NCI-H82 treated with DMSO at 0.1 percent for 48 hours (cell line): ENCODE results near the gene AHDC1.

ENCODE experiments used
- DNase-seq: peaks from one replicate; lab custom pipeline; 2025; ENCODE audit not compliant: unreplicated experiment; lab: John Stamatoyannopoulos, UW

AHDC1 gene

GRCh38 chr1:27599605-27600497 lies 4.1 kb downstream of the AHDC1 start:
- no peak for DNase-seq

- DNase-seq = no peak
Measured at GRCh38 chr1:27598902-27599528, 4.9 kb downstream of the AHDC1 start.

GRCh38 chr1:27598295-27598687 lies 5.7 kb downstream of the AHDC1 start:
- DNase-seq = peak; percentile 50

- peak; percentile 41 for DNase-seq
Measured at GRCh38 chr1:27597516-27598294, 6.2 kb downstream of the AHDC1 start.

- no peak for DNase-seq
Measured at GRCh38 chr1:27596986-27597385, 7.0 kb downstream of the AHDC1 start.

- no peak for DNase-seq
Measured at GRCh38 chr1:27596261-27596660, 7.7 kb downstream of the AHDC1 start.

- no peak for DNase-seq
Measured at GRCh38 chr1:27595597-27595996, 8.3 kb downstream of the AHDC1 start.

- DNase-seq = no peak
Measured at GRCh38 chr1:27594564-27595510, 9.1 kb downstream of the AHDC1 start.

GRCh38 chr1:27593678-27594563 lies 10.0 kb downstream of the AHDC1 start:
- peak; percentile 81 for DNase-seq

- DNase-seq = peak; percentile 75
Measured at GRCh38 chr1:27592931-27593677, 10.8 kb downstream of the AHDC1 start.

- no peak for DNase-seq
Measured at GRCh38 chr1:27592232-27592930, 11.6 kb downstream of the AHDC1 start.

- DNase-seq = no peak
Measured at GRCh38 chr1:27591622-27592021, 12.3 kb downstream of the AHDC1 start.

GRCh38 chr1:27590917-27591508 lies 12.9 kb downstream of the AHDC1 start:
- no peak for DNase-seq

GRCh38 chr1:27589841-27590426 lies 14.0 kb downstream of the AHDC1 start:
- DNase-seq = no peak

- no peak for DNase-seq
Measured at GRCh38 chr1:27589441-27589840, 14.5 kb downstream of the AHDC1 start.

- DNase-seq = no peak
Measured at GRCh38 chr1:27588256-27589232, 15.4 kb downstream of the AHDC1 start.
